ENCODE results near the gene CHSY1. TPM values are rescaled to one million over a fixed set of nuclear protein-coding genes. Genes with fewer than 3 reads are reported as not detected.

The CHSY1 gene
- total RNA-seq, 4 donors from 2014 or later = 25.6 to 62.8 (median 46.0) TPM

- Histone ChIP-seq H3K4me3 (no peak overlapping the region), H3K4me1 (no peaks in the 10 kb centered on the region), H3K27me3 (no peaks in the 10 kb centered on the region), H3K36me3 (no peaks in the 10 kb centered on the region), H3K9me3 (no peaks in the 10 kb centered on the region), H3K27ac (no peak overlapping the region)
- no peak for TF ChIP-seq POLR2A (IDR thresholded peaks at IDR 0.05)
- no peak for TF ChIP-seq CTCF (IDR thresholded peaks at IDR 0.05)
- intact Hi-C loops (cut with DNase I; ENCODE audit: low total_unique reads) = no loop called here
- DNase-seq = no peak
These were observed 32.1 kb upstream of the CHSY1 start for GRCh38 chr15:101283931-101284330.

- no peak overlapping the region for H3K4me3 ChIP-seq
- no peaks in the 10 kb centered on the region for H3K36me3 ChIP-seq
- no peak overlapping the region for H3K27ac ChIP-seq
- TF ChIP-seq CTCF (IDR thresholded peaks at IDR 0.05) (no peak), POLR2A (IDR thresholded peaks at IDR 0.05) (no peak)
- no peaks in the 10 kb centered on the region for H3K27me3 ChIP-seq
- H3K4me1 ChIP-seq = no peaks in the 10 kb centered on the region
- intact Hi-C loops (cut with DNase I; ENCODE audit: low total_unique reads) = no loop called here
- DNase-seq = no peak
- H3K9me3 ChIP-seq = no peaks in the 10 kb centered on the region
These were observed 28.2 kb upstream of the CHSY1 start for GRCh38 chr15:101280007-101280406.

GRCh38 chr15:101277943-101278564 is 26.2 kb upstream of the CHSY1 start:
- Histone ChIP-seq H3K4me3 (peak overlapping the region; percentile 52 to 62), H3K27ac (peak overlapping the region; percentile 61 to 66), H3K36me3 (no peaks in the 10 kb centered on the region), H3K27me3 (no peaks in the 10 kb centered on the region), H3K4me1 (no peaks in the 10 kb centered on the region), H3K9me3 (no peaks in the 10 kb centered on the region)
- no peak for DNase-seq
- TF ChIP-seq CTCF (IDR thresholded peaks at IDR 0.05) = no peak
- no peak for TF ChIP-seq POLR2A (IDR thresholded peaks at IDR 0.05)
- intact Hi-C loops (cut with DNase I; ENCODE audit: low total_unique reads) = no loop called here

- Histone ChIP-seq H3K36me3 (no peaks in the 10 kb centered on the region), H3K4me3 (peak within 1 kb of the TSS; percentile 52 to 62), H3K4me1 (no peaks in the 10 kb centered on the region), H3K9me3 (no peaks in the 10 kb centered on the region), H3K27me3 (no peaks in the 10 kb centered on the region), H3K27ac (peak within 1 kb of the TSS; percentile 61 to 78)
- intact Hi-C loops (cut with DNase I; ENCODE audit: low total_unique reads) = no loop called here
- TF ChIP-seq POLR2A (IDR thresholded peaks at IDR 0.05) (peak; percentile 76 to 96), CTCF (IDR thresholded peaks at IDR 0.05) (peak in 2 of 4 experiments; percentile 7 to 31)
- peak; percentile 89 to 93 for DNase-seq
These were observed 25.4 kb upstream of the CHSY1 start, which contains the start of gene SELENOS for GRCh38 chr15:101277038-101277822. Gene SELENOS, minus strand, starts transcription at chr15:101277485. Its CDS starts 68 bp downstream, at chr15:101277417.

- Histone ChIP-seq H3K9me3 (no peaks in the 10 kb centered on the region), H3K4me1 (no peaks in the 10 kb centered on the region), H3K36me3 (no peaks in the 10 kb centered on the region), H3K27me3 (no peaks in the 10 kb centered on the region), H3K4me3 (peak overlapping the region; percentile 52 to 62), H3K27ac (peak overlapping the region; percentile 61 to 78)
- TF ChIP-seq POLR2A (IDR thresholded peaks at IDR 0.05) (no peak), CTCF (IDR thresholded peaks at IDR 0.05) (peak in 1 of 4 experiments; percentile 8)
- intact Hi-C loops (cut with DNase I; ENCODE audit: low total_unique reads) = no loop called here
- DNase-seq = no peak
These were observed 24.7 kb upstream of the CHSY1 start for GRCh38 chr15:101276501-101277037.

All from uterus (tissue), 4 donors.